Measurements from ENCODE around the gene RERE.

GRCh38 chr1:8378178-8378577 lies 439.3 kb downstream of the RERE start:
- TF ChIP-seq EZH2 (IDR thresholded peaks at IDR 0.05; ENCODE audit: low read depth, unreplicated experiment) (no peak), POLR2AphosphoS5 (IDR thresholded peaks at IDR 0.05; ENCODE audit: low read depth) (no peak)
